Lower leg skin (tissue), 3 donors: Measurements from ENCODE around the gene ANO6.

ENCODE experiments used
- POLR2A ChIP-seq, 2 donors: fragments of 450-650 bp; IDR thresholded peaks; one replicate each; pipeline ENCODE4 v1.6.1; 2016 to 2017; ENCODE audit warnings: antibody characterized with exemption in 2 of 2, mild to moderate bottlenecking in 1 of 2, moderate library complexity in 1 of 2
- TF ChIP-seq, protein P1 (sequence below), 3 donors: fragments of 450-650 bp; IDR thresholded peaks; one replicate each; pipeline ENCODE4 v1.5.1; 2016; ENCODE audit warnings: antibody characterized with exemption in 3 of 3, mild to moderate bottlenecking in 3 of 3, moderate library complexity in 2 of 3

DNA sequence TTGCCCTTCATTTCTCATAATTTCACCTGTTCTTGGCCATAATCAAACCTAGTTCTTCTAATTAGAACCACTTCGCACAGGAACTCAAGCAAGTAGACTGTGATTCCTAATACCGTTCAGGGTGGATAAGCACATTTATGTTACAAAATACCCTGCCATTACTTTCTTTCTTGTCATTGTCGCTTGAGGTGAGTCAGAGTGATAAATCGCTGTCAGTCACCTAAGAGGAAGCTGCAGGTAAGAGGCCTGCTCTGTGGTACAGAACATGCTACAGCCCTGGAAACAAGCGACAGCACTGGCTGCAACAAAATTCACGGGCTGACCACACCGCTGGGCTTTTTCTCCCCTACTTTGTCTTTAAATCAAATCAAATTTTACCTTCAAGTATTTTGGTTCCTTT is 218.2 kb downstream of the ANO6 start:
- TF ChIP-seq, protein P1, sequence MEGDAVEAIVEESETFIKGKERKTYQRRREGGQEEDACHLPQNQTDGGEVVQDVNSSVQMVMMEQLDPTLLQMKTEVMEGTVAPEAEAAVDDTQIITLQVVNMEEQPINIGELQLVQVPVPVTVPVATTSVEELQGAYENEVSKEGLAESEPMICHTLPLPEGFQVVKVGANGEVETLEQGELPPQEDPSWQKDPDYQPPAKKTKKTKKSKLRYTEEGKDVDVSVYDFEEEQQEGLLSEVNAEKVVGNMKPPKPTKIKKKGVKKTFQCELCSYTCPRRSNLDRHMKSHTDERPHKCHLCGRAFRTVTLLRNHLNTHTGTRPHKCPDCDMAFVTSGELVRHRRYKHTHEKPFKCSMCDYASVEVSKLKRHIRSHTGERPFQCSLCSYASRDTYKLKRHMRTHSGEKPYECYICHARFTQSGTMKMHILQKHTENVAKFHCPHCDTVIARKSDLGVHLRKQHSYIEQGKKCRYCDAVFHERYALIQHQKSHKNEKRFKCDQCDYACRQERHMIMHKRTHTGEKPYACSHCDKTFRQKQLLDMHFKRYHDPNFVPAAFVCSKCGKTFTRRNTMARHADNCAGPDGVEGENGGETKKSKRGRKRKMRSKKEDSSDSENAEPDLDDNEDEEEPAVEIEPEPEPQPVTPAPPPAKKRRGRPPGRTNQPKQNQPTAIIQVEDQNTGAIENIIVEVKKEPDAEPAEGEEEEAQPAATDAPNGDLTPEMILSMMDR (IDR thresholded peaks at IDR 0.05): no peak
- no peak for TF ChIP-seq POLR2A (IDR thresholded peaks at IDR 0.05)
